Activated CD8-positive, alpha-beta T cell treated with anti-CD3 and anti-CD28 coated beads for 36 hours (primary cell): ENCODE results near the gene CDT1. TPM values are rescaled to one million over a fixed set of nuclear protein-coding genes. Genes with fewer than 3 reads are reported as not detected.
A peak's percentile ranks its signal among the peaks of the same experiment; 100 is the strongest.

Experiments used
- ATAC-seq: fragments of 200-7000 bp; cut with Tn5 transposase; one replicate; pipeline ENCODE4 v1.10.0; 2021; ENCODE audit warnings: mild to moderate bottlenecking, moderate library complexity
- CTCF ChIA-PET: fragments of 350-600 bp; sonication (Branson Sonifier 250); formaldehyde crosslinking; loops from one replicate; lab custom pipeline; 2021; ENCODE audit warnings: antibody characterized with exemption; lab: Charles Lee
- POLR2A ChIA-PET: fragments of 350-600 bp; sonication (Branson Sonifier 250); formaldehyde crosslinking; loops from one replicate; lab custom pipeline; 2021; ENCODE audit warnings: antibody characterized with exemption; lab: Charles Lee
- DNase-seq: peaks from one replicate; pipeline ENCODE4 v3.0.0-alpha.2; 2020
- H3K27ac Mint-ChIP-seq: one replicate; pipeline ENCODE4 v1.8.0; 2021; ENCODE audit warnings: mild to moderate bottlenecking, mixed read lengths
- H3K27me3 Mint-ChIP-seq: one replicate; pipeline ENCODE4 v1.8.0; 2021; ENCODE audit warnings: mixed read lengths
- H3K36me3 Mint-ChIP-seq: one replicate; pipeline ENCODE4 v1.8.0; 2021; ENCODE audit warnings: low read depth, mixed read lengths
- H3K4me1 Mint-ChIP-seq: one replicate; pipeline ENCODE4 v1.8.0; 2021; ENCODE audit warnings: low read depth, mixed read lengths
- H3K4me3 Mint-ChIP-seq: one replicate; pipeline ENCODE4 v1.8.0; 2021; ENCODE audit warnings: mild to moderate bottlenecking, moderate library complexity, mixed read lengths
- H3K9me3 Mint-ChIP-seq: one replicate; pipeline ENCODE4 v1.8.0; 2021; ENCODE audit warnings: mixed read lengths
- CTCF ChIP-seq: fragments of 200-600 bp; IDR thresholded peaks from one replicate; pipeline ENCODE4 v1.8.0; 2022; ENCODE audit warnings: antibody characterized with exemption, mild to moderate bottlenecking
- intact Hi-C: fragments of 100-400 bp; cut with micrococcal nuclease; formaldehyde crosslinking; loops from one replicate; pipeline ENCODE4 v1.10.0; 2022
- total RNA-seq, 2 experiments: library from RNA; stranded (reverse); gene quantifications; one replicate each; pipeline ENCODE4 v1.2.3, GENCODE V29; 2021

Gene CDT1
- total RNA-seq, 2 experiments from 2014 or later, result 180 to 182 TPM

- H3K36me3 Mint-ChIP-seq, result peaks cover 12% of the 10 kb centered on the region
- intact Hi-C loops, result loop anchor here (5.0 kb wide), 1 partner anchor 53 kb away; no protein-coding TSS in a partner anchor
- H3K9me3 Mint-ChIP-seq, result no peaks in the 10 kb centered on the region
- CTCF ChIA-PET, result interaction anchor here (0.7 to 3.7 kb wide), 6 partner anchors 11 to 100 kb away, joined by 3 to 21 read pairs (median 6); partner anchors contain the start of genes APRT, GALNS and TRAPPC2L
- no peak overlapping the region for H3K27ac Mint-ChIP-seq
- no peak for TF ChIP-seq CTCF
- peaks cover 16% of the 10 kb centered on the region for H3K4me1 Mint-ChIP-seq
- H3K27me3 Mint-ChIP-seq, result no peaks in the 10 kb centered on the region
- POLR2A ChIA-PET, result interaction anchor here (5.9 kb wide), 1 partner anchor 18 kb away, joined by 43 read pairs; no protein-coding TSS in a partner anchor
- no peak overlapping the region for H3K4me3 Mint-ChIP-seq
- DNase-seq (no peak), ATAC-seq (no peak)
These were observed 3.4 kb upstream of the CDT1 start for GRCh38 chr16:88800277-88800592.

- TF ChIP-seq CTCF, result no peak
- no peaks in the 10 kb centered on the region for H3K27me3 Mint-ChIP-seq
- H3K27ac Mint-ChIP-seq, result peak overlapping the region; percentile 77
- intact Hi-C loops, result loop anchor here (5.0 kb wide), 1 partner anchor 57 kb away; no protein-coding TSS in a partner anchor
- no peak for ATAC-seq
- H3K4me1 Mint-ChIP-seq, result peaks cover 17% of the 10 kb centered on the region
- peaks cover 41% of the 10 kb centered on the region for H3K36me3 Mint-ChIP-seq
- no peaks in the 10 kb centered on the region for H3K9me3 Mint-ChIP-seq
- CTCF ChIA-PET, result interaction anchor here (1.5 kb wide), 2 partner anchors 24 to 67 kb away, joined by 4 read pairs; no protein-coding TSS in a partner anchor
- DNase-seq, result no peak
- peak overlapping the region; percentile 81 for H3K4me3 Mint-ChIP-seq
- POLR2A ChIA-PET, result interaction anchor here (2.8 to 4.5 kb wide), 2 partner anchors 8 to 22 kb away, joined by 19 to 49 read pairs; partner anchors contain the start of gene APRT
These were observed 573 bp downstream of the CDT1 start for GRCh38 chr16:88804173-88804551.

DNA sequence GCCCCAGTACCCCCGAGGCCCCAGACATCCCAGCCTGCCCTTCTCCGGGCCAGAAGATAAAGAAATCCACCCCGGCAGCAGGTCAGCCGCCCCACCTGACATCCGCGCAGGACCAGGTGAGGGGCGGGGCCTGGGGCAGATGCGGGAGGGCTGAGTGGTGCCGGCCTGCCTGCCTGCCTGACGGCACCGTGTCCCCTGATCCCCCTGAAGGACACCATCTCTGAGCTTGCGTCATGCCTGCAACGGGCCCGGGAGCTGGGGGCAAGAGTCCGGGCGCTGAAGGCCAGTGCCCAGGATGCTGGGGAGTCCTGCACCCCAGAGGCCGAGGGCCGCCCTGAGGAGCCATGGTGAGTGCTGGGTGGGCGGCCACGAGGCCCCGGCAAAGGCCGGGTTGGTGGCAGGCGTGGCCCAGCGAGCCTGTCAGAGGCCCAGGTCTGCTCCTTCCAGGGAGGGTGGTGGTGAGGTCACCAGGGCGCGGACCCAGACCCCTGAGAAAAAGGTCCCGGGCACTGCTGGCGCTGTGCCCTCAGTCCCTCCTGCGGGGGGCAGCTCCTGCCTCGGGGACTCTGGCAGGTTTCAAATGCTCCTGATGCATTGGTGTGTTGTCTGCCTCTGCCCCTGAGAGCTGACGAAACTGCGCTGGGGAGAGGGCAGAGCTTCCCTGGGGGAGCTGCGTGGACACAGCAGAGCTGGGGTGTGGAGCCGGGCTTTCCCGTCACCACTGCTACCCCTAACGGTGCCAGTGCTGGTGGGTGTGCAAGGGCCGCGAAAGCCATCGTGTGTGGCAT is 1.2 kb downstream of the CDT1 start:
- peaks cover 21% of the 10 kb centered on the region for H3K4me1 Mint-ChIP-seq
- DNase-seq (peak; percentile 54), ATAC-seq (peak; percentile 20)
- H3K36me3 Mint-ChIP-seq, result peaks cover 45% of the 10 kb centered on the region
- CTCF ChIA-PET, result interaction anchor here (1.5 kb wide), 2 partner anchors 25 to 67 kb away, joined by 4 read pairs; no protein-coding TSS in a partner anchor
- peak overlapping the region; percentile 77 for H3K27ac Mint-ChIP-seq
- POLR2A ChIA-PET, result interaction anchor here (0.9 to 4.5 kb wide), 3 partner anchors 8 to 759 kb away, joined by 4 to 49 read pairs (median 19); partner anchors contain the start of gene APRT
- H3K27me3 Mint-ChIP-seq, result no peaks in the 10 kb centered on the region
- no peaks in the 10 kb centered on the region for H3K9me3 Mint-ChIP-seq
- H3K4me3 Mint-ChIP-seq, result peak overlapping the region; percentile 81
- intact Hi-C loops, result loop anchor here (5.0 kb wide), 1 partner anchor 57 kb away; no protein-coding TSS in a partner anchor
- no peak for TF ChIP-seq CTCF

GRCh38 chr16:88805340-88805715 is 1.7 kb downstream of the CDT1 start:
- POLR2A ChIA-PET, result interaction anchor here (0.9 to 4.5 kb wide), 2 partner anchors 23 to 759 kb away, joined by 4 to 49 read pairs; no protein-coding TSS in a partner anchor
- DNase-seq (no peak), ATAC-seq (no peak)
- Mint-ChIP-seq H3K27me3 (no peaks in the 10 kb centered on the region), H3K9me3 (no peaks in the 10 kb centered on the region), H3K4me1 (peaks cover 21% of the 10 kb centered on the region), H3K27ac (no peak overlapping the region), H3K36me3 (peaks cover 51% of the 10 kb centered on the region), H3K4me3 (peak overlapping the region; percentile 81)
- intact Hi-C loops, result no loop called here
- TF ChIP-seq CTCF, result no peak
- CTCF ChIA-PET, result no interaction called here
